ENCODE results near the gene SPATA21.

- TF ChIP-seq IRF2 (CRISPR knock-in tag; IDR thresholded peaks at IDR 0.05; ENCODE audit: borderline replicate concordance, low read depth) (no peak), CTCF (IDR thresholded peaks at IDR 0.05) (no peak), NR3C1 (CRISPR knock-in tag; conservative IDR thresholded peaks at IDR 0.05; ENCODE audit: low read depth) (no peak)
Observed at GRCh38 chr1:16422041-16422440, 15.2 kb downstream of the SPATA21 start.

Data from WTC11 (cell line).